Umbilical cord (tissue), 2 donors: ENCODE results near the gene FTCDNL1. TPM values are rescaled to one million over a fixed set of nuclear protein-coding genes. Genes with fewer than 3 reads are reported as not detected.

Experiments used
- DNase-seq: peaks from one replicate; pipeline ENCODE4 v3.0.0-alpha.2; 2015; ENCODE audit warnings: low spot score
- total RNA-seq: library from RNA; depleted of rRNA; stranded (reverse); fragments of >200 nt; gene quantifications from one replicate; pipeline ENCODE4 v1.2.3, GENCODE V29; 2014; ENCODE audit warnings: low replicate concordance; ENCODE audit not compliant: insufficient read depth

Gene FTCDNL1
- total RNA-seq, 1 donor from 2014 or later, result 0.96 TPM

GRCh38 chr2:199742884-199743283 is 108.1 kb downstream of the FTCDNL1 start:
- no peak for DNase-seq

- DNase-seq, result no peak
These were observed 110.9 kb downstream of the FTCDNL1 start for GRCh38 chr2:199740111-199740428.

- peak; percentile 57 for DNase-seq
These were observed 111.4 kb downstream of the FTCDNL1 start for GRCh38 chr2:199739413-199740110.

GRCh38 chr2:199738727-199739412 is 112.1 kb downstream of the FTCDNL1 start:
- peak; percentile 42 for DNase-seq

GRCh38 chr2:199734651-199735050 is 116.3 kb downstream of the FTCDNL1 start:
- no peak for DNase-seq

GRCh38 chr2:199734011-199734410 is 117.0 kb downstream of the FTCDNL1 start:
- DNase-seq, result peak; percentile 14

GRCh38 chr2:199727801-199728200 is 123.2 kb downstream of the FTCDNL1 start:
- no peak for DNase-seq

- no peak for DNase-seq
These were observed 123.7 kb downstream of the FTCDNL1 start for GRCh38 chr2:199727306-199727705.

GRCh38 chr2:199718074-199718473 is 132.9 kb downstream of the FTCDNL1 start:
- DNase-seq, result no peak

GRCh38 chr2:199717587-199717907 is 133.4 kb downstream of the FTCDNL1 start:
- no peak for DNase-seq

- no peak for DNase-seq
These were observed 134.0 kb downstream of the FTCDNL1 start for GRCh38 chr2:199716807-199717586.

GRCh38 chr2:199713746-199714145 is 137.2 kb downstream of the FTCDNL1 start:
- no peak for DNase-seq

GRCh38 chr2:199710551-199710950 is 140.4 kb downstream of the FTCDNL1 start:
- peak; percentile 17 for DNase-seq

Other genes starting within 250 kb of the FTCDNL1 start
- 18.3 TPM for gene C2orf69, start 60.1 kb upstream of the FTCDNL1 start, total RNA-seq
- gene TYW5, start 104.3 kb upstream of the FTCDNL1 start, total RNA-seq, result 11.1 TPM
- 12.8 TPM for gene MAIP1, start 104.4 kb upstream of the FTCDNL1 start, total RNA-seq